Middle frontal gyrus (tissue), 1 donor: Measurements from ENCODE around the gene SBK2.
"Not testable (repeated sequence)": the region's sequence is repeated elsewhere in the genome, so short reads cannot be mapped to it uniquely, and the experiment has no call there.

Experiments used
- DNase-seq: peaks from one replicate; pipeline ENCODE4 v3.0.0-alpha.2; 2015; ENCODE audit warnings: low spot score; ENCODE audit errors: extremely low spot score

The SBK2 gene

GRCh38 chr19:55535965-55536350 is 975 bp downstream of the SBK2 start:
- no peak for DNase-seq

DNA sequence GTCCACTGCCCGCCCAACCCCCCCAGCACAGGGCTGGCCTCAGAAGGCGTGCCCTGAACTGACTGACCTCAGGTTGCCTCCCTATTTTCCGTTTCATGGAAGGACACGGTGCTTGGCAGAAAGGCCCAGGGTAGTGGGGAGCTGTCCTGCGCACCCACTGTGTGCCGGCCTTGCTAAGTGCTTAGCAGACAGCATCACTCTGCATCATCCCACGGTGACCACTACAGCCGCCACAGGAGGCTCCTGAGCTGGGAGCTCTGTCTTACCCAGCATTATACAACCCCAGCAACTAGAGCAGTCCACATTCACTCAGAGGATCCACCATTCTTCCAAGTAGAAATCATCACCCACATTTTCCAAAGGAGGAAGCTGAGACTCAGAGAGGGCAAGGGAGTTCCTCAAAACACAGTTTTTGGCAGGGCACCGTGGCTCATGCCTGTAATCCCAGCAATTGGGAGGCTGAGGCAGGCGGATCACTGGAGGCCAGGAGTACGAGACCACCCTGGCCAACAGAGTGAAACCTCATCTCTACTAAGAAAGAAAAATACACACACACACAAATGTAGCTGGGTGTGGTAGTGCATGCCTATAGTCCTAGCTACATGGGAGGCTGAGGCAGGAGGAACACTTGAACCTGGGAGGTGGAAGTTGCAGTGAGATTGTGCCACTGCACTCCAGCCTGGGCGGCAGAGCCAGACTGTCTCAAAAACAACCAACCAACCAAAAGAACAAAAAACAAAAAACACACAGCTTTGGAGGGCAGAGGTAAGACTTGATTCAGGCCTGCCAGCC is 1.6 kb downstream of the SBK2 start:
- no peak for DNase-seq

DNA sequence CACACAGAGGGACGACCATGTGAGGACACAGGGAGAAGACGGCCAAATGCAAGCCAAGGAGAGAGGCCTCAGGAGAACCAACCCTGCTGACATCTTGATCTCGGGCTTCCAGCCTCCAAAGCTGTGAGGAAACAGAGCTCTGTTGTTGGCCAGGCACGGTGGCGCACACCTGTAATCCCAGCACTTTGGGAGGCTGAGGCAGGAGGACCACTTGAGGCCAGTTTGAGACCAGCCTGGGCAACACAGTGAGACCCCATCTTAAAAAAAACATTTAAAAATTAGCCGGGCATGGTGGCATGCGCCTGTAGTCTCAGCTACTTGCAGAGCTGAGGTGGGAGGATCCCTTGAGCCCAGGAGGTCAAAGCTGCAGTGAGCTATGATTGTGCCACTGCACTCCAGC is 2.7 kb downstream of the SBK2 start:
- DNase-seq, result not testable (repeated sequence)

DNA sequence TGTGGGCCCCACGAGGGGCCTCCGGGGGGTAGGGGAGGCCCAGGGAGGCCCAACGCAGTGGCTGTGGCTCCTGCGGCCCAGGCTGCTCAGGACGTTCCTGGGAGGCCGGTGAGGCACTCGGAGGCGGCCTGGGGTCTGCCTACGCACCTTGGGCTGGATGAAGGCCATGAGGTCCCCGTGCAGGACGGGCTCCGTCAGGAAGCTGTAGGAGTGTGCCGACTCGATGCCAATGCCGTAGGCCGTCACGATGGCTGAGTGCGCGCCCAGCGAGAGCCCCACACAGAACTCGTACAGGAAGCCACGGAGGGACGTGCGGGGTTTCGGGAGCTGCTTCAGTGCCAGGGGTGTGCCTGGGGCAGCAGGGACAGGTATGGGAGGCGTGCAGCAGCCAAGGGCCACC is 5.9 kb downstream of the SBK2 start:
- no peak for DNase-seq

DNA sequence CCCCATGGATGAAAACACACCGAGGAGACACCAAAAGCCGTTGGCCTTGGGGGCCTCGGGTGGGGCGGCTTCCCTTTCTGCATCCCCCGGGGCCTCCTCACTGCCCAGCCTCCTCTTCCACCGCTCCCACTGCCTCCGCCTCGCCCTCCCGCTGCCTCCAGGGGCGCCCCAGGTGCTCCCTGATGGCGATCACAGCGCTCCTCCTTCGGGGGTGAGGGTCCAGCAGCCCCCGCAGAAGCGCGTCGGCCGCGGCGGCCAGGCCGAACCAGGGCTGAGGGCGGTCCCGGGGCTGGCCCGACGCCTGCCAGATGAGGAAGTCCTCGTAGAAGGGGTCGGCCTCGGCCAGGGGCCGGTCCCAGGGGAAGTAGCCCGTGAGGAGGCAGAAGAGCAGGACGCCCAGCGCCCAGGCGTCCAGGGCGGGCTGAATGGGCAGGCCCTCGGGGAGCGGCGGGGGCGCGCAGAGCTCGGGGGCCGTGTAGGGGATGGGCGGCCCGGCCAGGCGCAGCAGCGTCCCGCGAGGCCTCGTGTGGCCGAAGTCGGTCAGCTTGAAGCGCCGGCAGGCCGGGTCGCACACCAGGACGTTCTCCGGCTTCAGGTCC is 7.2 kb downstream of the SBK2 start:
- DNase-seq, result no peak

GRCh38 chr19:55528030-55528803 is 8.7 kb downstream of the SBK2 start:
- no peak for DNase-seq

DNA sequence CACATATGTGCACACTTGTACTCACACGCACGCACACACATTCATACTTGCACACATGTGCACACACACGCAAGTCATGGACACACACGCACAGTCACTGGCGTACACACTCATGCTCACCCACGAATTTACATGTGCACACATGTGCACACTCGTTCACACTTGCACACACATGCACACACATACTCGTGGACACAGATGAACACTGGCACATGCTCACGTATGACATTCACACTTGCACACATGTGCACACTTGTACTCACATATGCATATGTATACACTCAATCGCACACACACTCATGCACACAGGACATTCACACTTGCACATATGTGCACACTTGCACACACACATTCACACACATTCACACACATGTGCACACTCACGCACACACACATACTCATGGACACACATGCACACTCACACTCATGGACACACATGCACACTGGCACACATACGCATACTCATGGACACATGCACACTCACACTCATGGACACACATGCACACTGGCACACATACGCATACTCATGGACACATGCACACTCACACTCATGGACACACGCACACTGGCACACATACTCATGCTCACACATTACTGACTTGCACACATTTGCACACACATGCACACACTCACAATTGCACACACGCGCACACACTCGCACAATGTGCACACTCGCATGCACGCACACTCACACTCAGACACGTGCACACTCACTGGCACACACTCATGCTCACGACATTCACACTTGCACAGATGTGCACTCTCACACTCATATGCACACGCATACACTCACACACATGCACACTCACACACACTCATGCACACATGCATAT is 9.5 kb downstream of the SBK2 start:
- DNase-seq, result no peak

DNA sequence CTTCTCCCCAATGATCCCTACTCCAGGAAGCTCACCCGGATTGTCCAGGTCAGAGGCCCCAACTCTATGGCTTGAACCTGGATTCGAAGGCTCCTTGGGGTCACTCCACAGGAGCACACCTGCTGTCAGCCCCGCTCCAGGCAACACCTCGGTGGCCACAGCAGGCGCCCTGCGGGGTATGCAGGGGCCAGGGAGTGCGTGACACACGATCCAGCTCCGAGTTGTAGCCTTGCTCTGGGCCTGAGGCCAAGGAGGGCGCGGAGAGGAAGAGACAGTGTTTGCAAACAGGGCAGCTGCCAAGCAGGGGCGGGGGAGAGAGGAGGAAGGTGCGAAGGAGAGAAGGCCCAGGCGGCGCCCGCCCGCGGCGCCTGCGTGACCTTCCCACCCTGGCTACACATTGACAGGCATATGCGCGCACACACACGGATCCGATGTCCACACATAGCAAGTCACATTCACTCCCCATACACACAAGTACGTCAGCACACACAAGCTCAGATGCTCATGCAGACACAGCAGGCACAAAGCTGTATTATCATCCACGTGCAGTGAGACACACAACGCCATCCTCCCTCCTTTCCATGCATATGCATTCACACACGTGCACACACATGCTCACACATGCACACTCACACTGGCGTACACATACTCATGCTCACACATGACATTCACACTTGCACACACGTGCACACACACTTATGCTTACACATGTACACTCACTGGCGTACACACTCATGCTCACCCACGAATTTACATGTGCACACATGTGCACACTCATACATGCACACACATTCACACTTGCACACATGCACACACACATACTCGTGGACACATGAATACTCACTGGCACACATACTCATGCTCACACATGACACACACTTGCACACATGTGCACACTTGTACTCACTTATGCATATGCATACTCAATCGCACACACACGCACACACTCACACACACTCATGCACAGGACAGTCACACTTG is 10.4 kb downstream of the SBK2 start:
- no peak for DNase-seq

DNA sequence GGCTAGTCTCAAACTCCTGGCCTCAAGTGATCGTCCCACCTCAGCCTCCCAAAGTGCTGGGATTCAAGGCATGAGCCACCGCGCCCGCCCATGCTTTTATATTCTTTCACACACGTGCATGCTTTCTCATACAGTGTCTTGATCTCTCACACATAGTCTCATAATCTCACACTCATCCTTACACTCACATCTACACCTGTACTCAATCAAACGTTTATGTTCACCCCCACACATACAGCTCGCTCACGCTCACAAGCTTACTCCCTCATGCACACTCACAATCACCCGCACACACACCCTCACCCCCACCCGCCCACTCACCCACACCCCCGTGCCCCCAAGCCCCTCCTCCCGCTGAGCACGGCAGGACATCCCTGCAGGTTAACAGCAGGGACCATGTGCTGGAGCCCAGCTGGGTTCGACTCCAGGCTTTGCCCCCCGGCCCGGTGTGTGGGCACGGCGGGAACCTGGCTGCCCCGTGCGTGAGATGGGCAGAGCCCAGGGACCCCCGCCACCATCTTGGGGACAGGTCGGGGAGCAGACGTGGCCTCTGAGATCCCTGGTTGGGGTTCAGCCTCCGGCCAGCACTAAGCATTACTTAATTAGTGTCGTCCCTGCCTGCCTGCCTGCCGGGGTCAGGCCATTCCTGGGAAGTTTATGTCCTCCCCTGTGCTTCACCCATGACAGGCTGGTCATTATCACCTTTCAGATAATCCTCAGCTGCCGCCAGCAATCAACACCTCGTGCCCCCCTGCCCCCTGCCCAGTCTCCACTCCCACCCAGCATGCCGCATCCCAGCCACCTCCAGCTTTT is 11.4 kb downstream of the SBK2 start:
- DNase-seq, result no peak

DNA sequence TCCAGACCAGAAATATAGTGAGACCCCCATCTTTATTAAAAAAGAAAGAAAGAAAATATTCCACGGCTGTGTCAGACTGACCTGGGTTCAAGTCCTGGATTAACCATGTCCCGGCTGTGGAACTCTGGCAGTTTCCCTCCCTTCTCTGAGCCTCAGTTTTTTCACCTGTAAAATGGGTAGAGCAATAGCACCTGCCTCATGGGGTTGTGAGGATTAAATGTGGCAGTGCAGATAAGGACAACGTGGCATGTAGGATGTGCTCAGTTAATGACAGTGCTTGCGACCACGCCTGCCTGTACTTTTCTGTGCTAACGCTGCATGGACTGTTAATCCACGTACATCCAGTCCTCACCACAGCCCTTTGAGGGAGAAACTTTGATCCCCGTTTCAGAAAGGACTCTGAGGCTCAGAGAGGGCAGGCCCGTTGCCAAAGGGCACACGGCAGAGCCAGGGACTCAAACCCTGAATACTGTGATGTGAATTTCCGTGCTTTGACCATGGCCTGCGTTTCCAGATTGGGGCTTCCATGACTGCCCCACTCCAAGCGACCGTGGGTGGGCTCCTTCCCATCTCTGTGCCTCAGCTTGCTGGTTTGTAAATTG is 16.1 kb downstream of the SBK2 start:
- no peak for DNase-seq

- no peak for DNase-seq
Observed at GRCh38 chr19:55519451-55520311, 17.3 kb downstream of the SBK2 start.

DNA sequence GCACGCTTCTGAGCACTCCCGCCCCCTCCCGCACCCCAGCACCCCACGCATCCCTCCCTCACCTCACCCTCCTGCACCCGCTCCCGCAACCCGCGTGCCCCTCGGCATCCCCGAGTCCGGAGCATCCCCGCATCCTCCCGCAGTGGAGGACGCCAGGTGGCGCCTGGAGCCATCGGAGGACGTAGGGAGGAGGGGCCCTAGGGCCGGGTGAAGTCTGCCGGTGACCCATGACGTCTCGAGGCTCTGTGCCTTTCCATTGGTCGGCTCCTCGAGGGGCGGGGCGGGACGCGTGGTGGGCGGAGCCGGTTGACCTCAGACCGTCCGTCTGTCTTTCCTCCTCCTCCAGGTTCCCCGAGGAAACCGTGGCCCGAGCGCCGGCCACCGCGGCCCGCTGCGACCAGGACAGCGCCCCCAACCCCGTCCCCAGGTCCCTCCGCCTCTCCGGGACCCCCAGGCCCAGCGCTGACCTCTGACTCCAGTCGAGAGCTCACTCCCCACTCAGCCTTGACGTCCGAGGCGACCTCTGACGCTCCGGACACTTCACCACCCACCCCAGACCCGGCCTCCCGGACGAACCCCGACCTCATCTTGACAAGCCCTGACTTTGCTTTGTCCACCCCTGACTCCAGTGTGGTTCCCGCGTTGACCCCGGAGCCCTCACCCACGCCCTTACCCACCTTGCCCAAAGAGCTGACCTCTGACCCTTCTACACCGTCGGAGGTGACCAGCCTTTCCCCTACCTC is 19.9 kb downstream of the SBK2 start:
- DNase-seq, result peak; percentile 90

DNA sequence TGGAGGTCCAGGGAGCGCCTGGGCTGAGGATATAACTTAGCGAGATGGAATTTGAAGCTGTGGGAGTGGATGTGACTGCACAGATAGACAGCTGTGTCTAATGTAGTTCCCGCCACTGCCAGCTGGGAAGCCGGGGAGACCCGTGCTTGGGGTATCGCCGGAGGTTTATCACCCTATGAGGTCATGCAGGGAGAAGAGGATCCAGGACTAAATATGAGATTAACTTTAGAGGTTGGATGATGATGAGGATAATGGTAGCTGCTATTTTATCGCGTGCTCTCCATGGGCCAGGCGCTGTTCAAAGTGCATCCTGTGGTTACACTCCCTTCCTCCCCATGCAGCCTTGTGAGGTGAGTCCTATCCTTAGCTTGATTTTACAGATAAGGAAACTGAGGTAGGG is 28.8 kb downstream of the SBK2 start:
- no peak for DNase-seq

DNA sequence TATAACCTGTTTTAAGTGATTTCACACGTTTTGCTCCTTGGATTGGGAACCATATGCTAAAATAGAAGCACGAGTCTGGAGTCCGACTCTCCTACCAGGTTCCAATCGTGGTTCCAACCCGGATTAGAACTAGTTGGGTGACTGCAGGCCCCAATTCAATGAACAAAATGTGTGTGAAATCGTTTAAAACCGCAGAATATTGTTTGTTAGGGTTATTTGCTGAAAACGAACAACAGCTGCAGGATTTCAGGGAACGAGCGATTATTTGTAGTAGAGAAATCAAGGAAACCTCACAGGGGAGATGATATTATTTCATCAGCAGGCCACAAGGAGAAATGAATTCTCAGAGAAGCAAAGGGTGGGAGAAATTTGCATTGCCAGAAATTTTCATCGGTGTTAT is 32.0 kb downstream of the SBK2 start:
- DNase-seq, result no peak

GRCh38 chr19:55504252-55504603 is 32.7 kb downstream of the SBK2 start:
- DNase-seq, result no peak

DNA sequence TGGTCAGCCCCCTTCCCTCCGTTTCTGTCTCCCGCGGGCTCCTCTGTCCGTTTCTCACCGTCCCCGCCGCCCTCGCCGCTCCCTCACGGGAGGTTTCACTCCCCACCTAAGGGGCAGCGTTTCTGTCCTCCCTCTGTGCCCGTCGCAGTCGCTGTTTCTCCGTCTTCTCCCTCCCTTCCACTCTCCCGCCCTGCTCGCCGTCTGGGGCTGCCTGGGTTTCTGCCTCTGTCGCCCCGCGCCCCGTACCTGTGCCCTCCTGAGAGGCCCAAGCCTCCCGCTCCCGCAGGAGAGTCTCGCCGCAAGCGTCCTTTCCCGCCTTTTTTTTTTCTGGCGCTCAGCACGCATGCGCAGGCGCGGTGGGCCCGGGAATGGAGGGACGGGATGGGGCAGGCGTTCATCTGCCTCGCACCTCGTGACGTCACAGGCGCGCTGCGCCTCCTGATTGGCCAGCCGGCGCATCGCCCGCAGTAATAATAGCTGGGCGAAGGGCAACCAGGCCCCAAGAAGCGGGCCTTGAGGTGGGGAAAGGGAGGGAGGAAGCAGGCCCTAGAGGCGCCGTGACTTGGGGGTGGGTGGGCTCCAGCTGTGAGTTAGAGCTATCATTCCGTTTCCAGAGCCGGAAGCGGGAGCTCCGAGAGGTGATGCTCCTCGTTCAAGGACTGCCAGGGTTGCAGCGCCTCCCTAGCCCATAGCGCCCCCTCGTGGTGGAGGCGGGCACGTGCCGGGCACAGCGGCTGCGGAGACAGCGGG is 33.3 kb downstream of the SBK2 start:
- DNase-seq, result peak; percentile 93

- no peak for DNase-seq
Observed at GRCh38 chr19:55503157-55503501, 33.8 kb downstream of the SBK2 start.
